HG03575 (cell line): Measurements from ENCODE around the gene B3GALT6.

Experiments
- ATAC-seq: cut with Tn5 transposase; IDR thresholded peaks from one replicate; pipeline ENCODE4 v1.9.1; 2021; ENCODE audit not compliant: unreplicated experiment, insufficient number of reproducible peaks, low FRiP score; ENCODE audit errors: extremely low read depth

The B3GALT6 gene

DNA sequence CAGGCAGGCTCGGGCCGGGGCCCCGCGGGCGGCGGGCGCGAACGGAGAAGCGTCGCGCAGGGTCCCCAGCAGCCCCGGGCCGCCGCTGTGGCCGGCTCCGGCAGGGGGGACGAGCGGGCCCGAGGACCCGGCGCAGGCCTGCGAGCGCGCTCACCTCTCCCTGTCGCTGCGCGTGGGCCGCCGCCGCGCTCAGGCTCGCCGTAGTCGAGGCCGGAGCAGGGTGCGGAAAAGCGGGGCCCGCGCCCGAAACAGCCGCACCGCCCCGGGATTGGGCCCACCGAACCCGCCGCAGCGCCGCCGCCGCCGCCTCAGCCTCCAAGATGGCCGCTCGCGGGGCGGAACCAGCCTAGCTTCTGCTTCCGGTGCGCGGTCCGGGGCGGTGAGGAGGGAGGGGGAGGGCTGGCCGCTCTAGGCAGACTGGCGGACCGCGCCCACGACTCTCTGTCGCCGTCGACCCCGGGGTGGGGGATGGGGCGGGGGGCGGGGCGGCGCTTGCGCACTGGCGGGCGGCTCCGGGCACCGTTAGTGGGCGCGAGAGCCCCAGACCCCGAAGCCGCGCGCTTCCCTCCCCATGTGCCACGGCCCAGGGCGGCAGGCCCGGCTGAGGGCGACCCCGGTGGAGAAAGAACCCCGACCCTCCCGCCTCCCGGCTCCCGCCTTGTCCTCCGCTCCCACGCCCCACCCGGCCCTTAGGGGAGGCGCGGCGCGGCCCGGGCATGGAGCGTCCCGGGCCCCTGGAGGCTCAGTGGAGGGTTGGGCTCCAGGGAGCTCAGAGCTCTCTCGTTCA, 41.7 kb downstream of the B3GALT6 start, which contains the start of gene UBE2J2:
Gene UBE2J2, minus strand, starts transcription at position 343 of the 787 bp plus-strand sequence. CDS start 5,862 bp downstream, outside the sequence.
- ATAC-seq = no peak

DNA sequence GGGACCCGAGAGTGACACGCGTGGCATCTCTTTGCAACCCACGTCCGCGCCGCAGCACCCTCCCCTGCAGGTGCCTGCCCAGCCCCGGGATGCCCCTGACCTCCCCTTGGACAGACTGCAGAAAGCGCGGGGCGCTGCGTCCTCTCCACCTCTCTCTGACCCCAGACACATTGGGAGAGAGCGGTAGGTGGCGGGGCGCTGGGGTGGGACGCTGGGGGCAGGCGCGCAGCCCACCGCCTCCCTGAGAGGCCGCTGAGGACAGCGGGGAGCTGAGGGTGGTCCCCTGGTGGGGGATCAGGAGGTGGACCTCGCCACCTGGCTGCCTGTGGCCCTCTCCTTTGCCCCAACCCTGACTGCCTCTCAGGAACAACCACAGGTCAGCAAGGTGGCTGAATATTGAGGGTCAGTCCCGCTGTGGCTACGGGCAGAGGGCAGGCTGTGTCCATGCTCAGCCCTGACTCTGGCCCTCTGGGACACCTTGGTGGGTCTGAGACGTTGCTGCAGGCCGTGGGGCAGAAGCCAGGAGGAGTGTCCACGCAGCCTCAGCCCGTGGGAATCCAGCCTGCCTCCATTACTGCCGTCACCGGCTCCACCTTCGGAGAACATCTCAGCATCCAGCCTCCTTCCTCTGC, 42.4 kb downstream of the B3GALT6 start:
- ATAC-seq = no peak

DNA sequence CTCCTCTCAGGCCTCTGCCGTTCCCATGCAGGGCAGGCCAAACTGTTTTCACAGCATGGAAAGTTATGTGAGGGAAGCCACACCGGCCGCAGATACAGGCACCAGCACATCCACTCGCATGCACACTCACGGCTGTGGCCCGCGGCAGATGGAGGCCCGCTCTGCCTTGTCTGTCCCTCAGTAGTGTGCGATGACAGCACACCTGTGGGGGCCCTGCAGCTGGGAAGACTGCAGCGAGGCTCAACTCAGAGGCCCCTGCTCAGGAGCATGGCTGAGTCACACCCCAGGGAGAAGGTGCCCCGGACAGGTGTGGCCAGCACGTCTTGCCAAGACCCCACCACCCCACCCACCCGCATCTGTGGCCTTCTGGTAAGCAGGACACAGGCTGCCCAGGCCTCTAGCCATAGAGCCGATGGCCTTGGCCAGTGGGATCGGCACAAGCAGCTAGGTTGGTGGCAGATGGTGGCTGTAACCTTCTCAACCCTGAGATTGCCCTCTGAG, 42.9 kb downstream of the B3GALT6 start:
- no peak for ATAC-seq

DNA sequence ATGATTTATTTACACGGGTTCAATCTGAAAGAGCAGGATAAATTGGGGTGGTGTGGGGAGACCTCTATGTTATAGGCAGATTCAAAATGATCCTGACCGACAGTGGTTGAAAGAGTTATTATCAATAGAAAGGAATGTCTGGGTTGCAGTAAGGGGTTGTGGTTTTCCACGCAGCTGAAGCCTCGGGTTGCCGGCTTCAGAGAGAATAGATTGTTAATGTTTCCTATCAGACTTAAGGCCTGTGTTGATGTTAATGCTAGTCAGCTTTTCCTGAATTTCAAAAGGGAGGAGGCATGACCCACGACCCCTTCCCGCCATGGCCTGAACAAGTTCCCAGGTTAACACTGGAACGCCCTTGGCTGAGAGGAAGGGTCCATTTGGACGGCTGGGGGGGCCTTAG, 43.8 kb downstream of the B3GALT6 start:
- ATAC-seq = no peak

DNA sequence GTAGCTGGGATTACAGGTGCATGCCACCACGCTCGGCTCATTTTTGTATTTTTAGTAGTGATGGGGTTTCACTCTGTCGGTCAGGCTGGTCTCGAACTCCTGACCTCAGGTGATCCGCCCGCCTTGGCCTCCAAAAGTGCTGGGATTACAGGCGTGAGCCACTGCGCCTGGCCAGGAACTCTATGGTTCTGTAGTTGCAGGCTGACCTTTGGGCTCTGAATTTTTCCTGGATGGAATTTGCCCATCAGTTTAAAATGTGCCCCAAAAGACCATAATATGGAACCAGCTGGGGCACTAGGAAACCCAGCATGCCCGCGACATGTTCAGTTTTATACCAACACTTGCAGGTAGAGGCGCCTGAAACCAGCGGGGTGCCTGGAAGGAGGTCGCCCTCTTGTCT, 46.6 kb downstream of the B3GALT6 start:
- ATAC-seq = no peak

DNA sequence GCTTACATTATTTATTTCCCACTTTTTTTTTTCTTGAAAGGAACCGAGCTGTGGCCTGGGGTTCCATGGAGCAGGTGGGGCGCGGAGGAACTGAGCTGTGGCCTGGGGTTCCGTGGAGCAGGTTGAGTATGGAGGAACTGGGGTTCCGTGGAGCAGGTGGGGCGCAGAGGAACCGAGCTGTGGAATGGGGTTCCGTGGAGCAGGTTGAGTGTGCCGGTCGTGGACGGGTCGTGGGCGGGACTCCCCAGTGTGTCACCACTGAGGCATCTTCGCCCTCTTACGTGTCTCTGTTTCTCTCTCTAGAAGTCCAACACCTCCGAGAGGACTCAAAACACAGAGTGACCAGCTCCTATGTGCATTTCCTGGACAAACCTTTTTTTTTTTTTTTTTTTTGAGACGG, 47.0 kb downstream of the B3GALT6 start:
- no peak for ATAC-seq

DNA sequence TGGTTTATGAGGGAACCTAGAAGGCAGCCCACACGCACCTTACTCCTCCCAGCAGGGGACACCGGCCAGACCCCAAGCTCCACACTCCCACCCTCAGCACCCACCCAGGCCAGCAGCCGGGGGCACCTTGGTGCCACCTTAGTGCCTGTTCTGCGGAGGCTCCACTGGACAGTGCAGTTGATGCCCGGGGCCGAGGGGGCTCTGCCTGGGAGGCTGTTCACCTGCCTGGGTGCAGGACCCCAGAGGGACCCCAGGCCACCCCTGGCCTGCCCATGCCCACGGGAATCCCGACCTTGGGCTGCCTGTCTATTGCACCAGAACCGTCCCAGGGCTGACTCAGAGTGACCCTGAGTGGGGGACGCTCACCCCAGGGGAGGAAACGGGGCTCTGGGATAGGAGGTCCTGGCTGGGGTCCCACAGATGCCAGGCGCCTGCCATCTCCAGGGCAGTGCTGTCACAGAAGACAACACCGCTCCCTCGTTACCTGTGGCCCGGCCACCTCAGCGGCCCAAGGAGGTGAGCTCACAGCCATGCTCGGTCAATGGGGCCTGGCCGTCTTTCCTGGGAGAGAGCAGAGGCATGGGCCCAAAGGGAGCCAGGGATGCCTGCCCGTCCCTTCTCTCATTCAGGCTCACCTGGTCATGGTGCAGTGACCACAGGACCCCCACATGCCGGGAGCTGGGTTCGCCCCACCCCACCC, 48.9 kb downstream of the B3GALT6 start:
- no peak for ATAC-seq

DNA sequence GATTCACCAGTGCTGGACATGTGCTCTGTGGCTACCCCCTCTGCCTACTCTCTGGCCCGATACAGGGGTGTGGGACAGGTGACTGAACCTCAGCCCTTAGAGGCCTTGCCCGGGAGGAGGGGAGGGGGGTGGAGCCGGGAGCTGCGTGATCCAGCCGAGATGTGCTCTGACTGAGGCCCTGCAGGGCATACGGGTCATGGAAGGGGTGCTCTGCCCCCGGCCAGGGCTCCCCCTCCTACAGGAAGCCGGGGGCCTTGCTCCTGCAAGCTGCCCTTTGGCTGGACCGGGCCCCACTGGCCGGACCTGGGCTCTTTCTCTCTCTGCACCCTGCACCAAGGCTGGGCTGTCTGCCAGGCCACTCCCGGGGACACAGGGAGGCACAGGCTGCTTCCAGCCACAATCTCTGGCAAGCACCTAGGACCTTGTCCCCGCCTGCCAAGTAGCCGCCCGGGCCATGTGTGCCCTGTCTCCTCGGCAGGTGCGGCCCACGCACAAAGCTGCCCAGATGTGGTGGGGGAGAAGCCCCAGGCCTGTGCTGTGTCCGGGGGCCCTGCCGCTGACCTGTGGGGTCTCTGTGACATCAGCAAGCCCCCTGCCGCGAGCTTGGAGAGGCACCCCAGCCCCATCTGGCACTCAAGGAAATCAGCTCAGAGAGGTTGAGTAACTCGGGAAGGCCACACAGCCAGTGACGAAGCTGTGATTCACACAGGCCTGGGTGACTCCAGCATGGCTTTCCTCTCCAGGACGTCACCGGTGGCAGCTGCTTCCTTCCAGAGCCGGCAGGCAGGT, 49.7 kb downstream of the B3GALT6 start:
- ATAC-seq = no peak

DNA sequence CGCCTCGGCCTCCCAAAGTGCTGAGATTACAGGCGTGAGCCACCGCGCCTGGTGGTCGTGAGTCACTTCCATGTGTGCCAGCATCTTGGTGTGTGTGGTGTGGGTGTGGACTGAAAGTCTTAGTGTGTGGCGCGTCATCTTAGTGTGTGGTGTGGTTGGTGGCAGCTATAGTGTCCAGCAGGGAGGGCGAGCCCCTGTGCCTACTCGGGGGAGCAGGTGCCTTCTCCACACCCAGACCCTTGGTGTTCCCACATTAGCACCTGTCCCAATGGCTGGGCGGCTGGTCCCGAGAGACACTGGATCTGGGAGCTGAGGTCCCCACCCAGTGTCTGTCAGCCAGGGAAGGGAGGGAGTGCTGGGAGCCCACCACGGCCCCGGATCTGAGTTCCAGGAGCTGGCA, 51.0 kb downstream of the B3GALT6 start:
- no peak for ATAC-seq

DNA sequence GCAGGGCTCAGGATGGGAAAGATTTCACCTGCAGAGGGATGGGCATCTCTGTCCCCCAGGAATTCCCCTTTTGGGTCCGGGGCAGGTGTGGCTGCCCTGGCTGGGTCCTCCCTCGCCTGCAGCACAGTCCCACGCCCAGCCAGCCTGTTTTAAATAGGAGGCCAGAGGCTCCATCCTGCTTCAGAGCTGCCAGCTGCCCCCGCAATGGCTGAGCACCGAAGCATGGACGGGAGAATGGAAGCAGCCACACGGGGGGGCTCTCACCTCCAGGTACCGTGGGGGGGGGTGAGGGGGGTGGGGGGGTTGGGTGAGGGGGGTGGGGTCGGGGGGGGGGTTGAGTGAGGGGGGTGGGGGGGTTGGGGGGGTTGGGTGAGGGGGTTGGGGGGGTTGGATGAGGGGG, 51.8 kb downstream of the B3GALT6 start:
- no peak for ATAC-seq
